DND-41 (cell line): ENCODE results near the gene WRAP73.

Experiments
- CTCF ChIP-seq: IDR thresholded peaks from 2 replicates; pipeline ENCODE4 v1.5.1; 2012; ENCODE audit warnings: borderline replicate concordance, low read length, moderate library complexity, mild to moderate bottlenecking; ENCODE audit not compliant: poor library complexity, severe bottlenecking; ENCODE audit errors: extremely low read depth
- EZH2 ChIP-seq: IDR thresholded peaks from 3 replicates; pipeline ENCODE4 v1.6.1; 2012; ENCODE audit warnings: borderline replicate concordance, low read depth, mild to moderate bottlenecking, moderate library complexity, low read length, inconsistent platforms; ENCODE audit not compliant: severe bottlenecking

DNA sequence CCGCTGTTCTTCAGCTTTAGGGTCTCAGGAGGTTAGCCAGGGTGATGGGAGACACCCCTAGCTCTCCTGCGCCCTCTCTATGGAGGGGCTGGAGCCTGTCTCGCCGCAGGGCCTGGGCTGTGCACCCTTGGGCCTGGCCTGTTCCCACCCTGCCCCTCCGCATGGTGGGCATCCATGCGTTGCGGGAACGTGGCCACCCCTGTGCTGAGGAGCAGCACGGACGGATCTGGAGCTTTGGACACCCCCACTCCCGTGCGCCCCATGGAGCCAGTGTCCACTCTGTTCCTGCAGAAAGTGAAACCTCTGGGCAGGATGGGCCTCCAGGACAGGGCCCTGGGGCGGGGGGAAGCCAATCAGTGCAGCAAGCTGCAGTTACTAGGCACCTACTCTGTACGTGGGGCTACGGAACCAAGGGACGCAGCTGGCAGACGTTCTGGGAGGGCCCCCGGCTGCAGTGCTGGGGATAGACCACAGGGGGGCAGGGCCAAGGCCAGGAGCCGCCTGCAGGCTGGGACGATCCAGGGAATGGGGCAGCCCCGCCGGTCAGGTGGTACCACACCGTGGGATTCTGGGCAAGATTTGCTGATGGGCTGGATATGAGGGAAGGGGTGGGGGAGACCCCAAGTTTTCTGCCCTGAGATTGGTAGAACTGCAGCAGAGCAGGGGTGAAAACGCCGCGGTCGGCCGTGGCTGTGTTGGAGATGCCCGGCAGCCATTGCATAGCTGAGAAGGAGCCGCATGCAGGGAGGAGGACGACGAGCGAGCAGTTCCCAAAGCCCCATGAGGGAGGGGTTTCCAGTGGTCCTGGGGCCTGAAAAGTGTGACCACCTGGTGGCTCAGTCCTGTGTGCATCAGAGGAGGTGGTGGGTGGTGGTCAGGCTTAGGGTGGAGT lies 45.7 kb upstream of the WRAP73 start:
- TF ChIP-seq CTCF (peak; percentile 60), EZH2 (no peak)
